Left renal pelvis (tissue), 4 donors: ENCODE results near the gene OS9. TPM values are rescaled to one million over a fixed set of nuclear protein-coding genes. Genes with fewer than 3 reads are reported as not detected.

Experiments used
- DNase-seq, 4 donors: peaks; one replicate each; pipeline ENCODE4 v3.0.0-alpha.2; 2013; ENCODE audit warnings: low read depth in 4 of 4, low spot score in 3 of 4
- polyA plus RNA-seq, 4 donors: library from polyadenylated mRNA; unstranded; fragments of 120-200 nt; gene quantifications; one replicate each; pipeline ENCODE4 v1.2.1, GENCODE V29; 2013; ENCODE audit not compliant: insufficient read length in 4 of 4

Gene OS9
- polyA plus RNA-seq, 4 donors: 189 to 235 (median 201) TPM

- DNase-seq: no peak
These were observed 40.0 kb downstream of the OS9 start for GRCh38 chr12:57733928-57734327.

GRCh38 chr12:57734591-57734990, 40.7 kb downstream of the OS9 start:
- no peak for DNase-seq

GRCh38 chr12:57735198-57735855, 41.4 kb downstream of the OS9 start:
- no peak for DNase-seq

- DNase-seq: no peak
These were observed 42.2 kb downstream of the OS9 start for GRCh38 chr12:57735952-57736740.

GRCh38 chr12:57736741-57737466, 43.0 kb downstream of the OS9 start:
- no peak for DNase-seq

- no peak for DNase-seq
These were observed 43.8 kb downstream of the OS9 start for GRCh38 chr12:57737467-57738460.

- no peak for DNase-seq
These were observed 44.8 kb downstream of the OS9 start, which contains the start of gene AGAP2 for GRCh38 chr12:57738661-57739237. Gene AGAP2 (minus strand): TSS chr12:57738742. CDS start chr12:57738246, 496 bp downstream.

GRCh38 chr12:57739387-57739786, 45.5 kb downstream of the OS9 start:
- no peak for DNase-seq

GRCh38 chr12:57739914-57740538, 46.1 kb downstream of the OS9 start:
- no peak for DNase-seq

- no peak for DNase-seq
These were observed 46.9 kb downstream of the OS9 start for GRCh38 chr12:57740656-57741412.

GRCh38 chr12:57741413-57741789, 47.5 kb downstream of the OS9 start:
- DNase-seq: no peak

GRCh38 chr12:57741844-57742738, 48.2 kb downstream of the OS9 start:
- no peak for DNase-seq

GRCh38 chr12:57743769-57744168, 49.8 kb downstream of the OS9 start:
- DNase-seq: no peak

- DNase-seq: peak in 2 of 4 donors; percentile 70
These were observed 50.4 kb downstream of the OS9 start for GRCh38 chr12:57744194-57744776.

GRCh38 chr12:57744777-57745484, 51.0 kb downstream of the OS9 start, which contains the start of gene TSPAN31:
Gene TSPAN31 (plus strand): TSS chr12:57745039. CDS start chr12:57745155, 116 bp downstream.
- DNase-seq: peak; percentile 96 to 98 (median 97)

GRCh38 chr12:57745485-57745881, 51.6 kb downstream of the OS9 start:
- DNase-seq: no peak

- no peak for DNase-seq
These were observed 52.1 kb downstream of the OS9 start for GRCh38 chr12:57746025-57746424.
